Peyer's patch (tissue), 4 donors: ENCODE results near the gene PRXL2B.

ENCODE experiments used
- CTCF ChIP-seq, 6 experiments: fragments of 450-650 bp in 4 of 6; fragments of 200-600 bp in 2 of 6; sonication (generic) in 1 of 6; IDR thresholded peaks; one replicate each; pipeline ENCODE4 v1.5.1; 2017 to 2019; ENCODE audit warnings: antibody characterized with exemption in 6 of 6, mild to moderate bottlenecking in 3 of 6, moderate library complexity in 1 of 6
- POLR2A ChIP-seq, 2 donors: fragments of 450-650 bp; IDR thresholded peaks; one replicate each; pipeline ENCODE4 v1.5.1; 2017; ENCODE audit warnings: antibody characterized with exemption in 2 of 2, mild to moderate bottlenecking in 2 of 2, moderate library complexity in 2 of 2

- TF ChIP-seq CTCF (IDR thresholded peaks at IDR 0.05) (no peak), POLR2A (IDR thresholded peaks at IDR 0.05) (no peak)
Measured at GRCh38 chr1:2580691-2581090, 5.9 kb upstream of the PRXL2B start.
